ENCODE measurements around the gene SLC7A7. TPM values are rescaled to one million over a fixed set of nuclear protein-coding genes. Genes with fewer than 3 reads are reported as not detected.

The SLC7A7 gene
- total RNA-seq, 1 experiment from 2014 or later = 5.7 TPM

Other genes starting within 250 kb of the SLC7A7 start
- 218 and 306 TPM in 2 replicates for gene DAD1, start 226.2 kb downstream of the SLC7A7 start, total RNA-seq (2014; rRNA removed; shearing (Covaris generic))
- 28.4 and 29.6 TPM in 2 replicates for gene ABHD4, start 217.1 kb downstream of the SLC7A7 start, total RNA-seq (2014; rRNA removed; shearing (Covaris generic))
- gene OR6J1, start 171.1 kb downstream of the SLC7A7 start, total RNA-seq (2014; rRNA removed; shearing (Covaris generic)) = not detected in 2 replicates
- 192 and 227 TPM in 2 replicates for gene OXA1L, start 48.7 kb downstream of the SLC7A7 start, total RNA-seq (2014; rRNA removed; shearing (Covaris generic))
- gene MRPL52, start 14.5 kb upstream of the SLC7A7 start, total RNA-seq (2014; rRNA removed; shearing (Covaris generic)) = 80.8 and 86.6 TPM in 2 replicates
- 54.6 and 79.8 TPM in 2 replicates for gene MMP14, start 21.1 kb upstream of the SLC7A7 start, total RNA-seq (2014; rRNA removed; shearing (Covaris generic))
- 9.5 and 19.3 TPM in 2 replicates for gene LRP10, start 56.3 kb upstream of the SLC7A7 start, total RNA-seq (2014; rRNA removed; shearing (Covaris generic))
- gene REM2, start 67.8 kb upstream of the SLC7A7 start, total RNA-seq (2014; rRNA removed; shearing (Covaris generic)) = 0.33 and 0.73 TPM in 2 replicates
- gene RBM23, start 103.7 kb upstream of the SLC7A7 start, total RNA-seq (2014; rRNA removed; shearing (Covaris generic)) = 41.9 and 45.0 TPM in 2 replicates
- 86.7 and 114 TPM in 2 replicates for gene PRMT5, start 113.9 kb upstream of the SLC7A7 start, total RNA-seq (2014; rRNA removed; shearing (Covaris generic))
- gene HAUS4, start 141.7 kb upstream of the SLC7A7 start, total RNA-seq (2014; rRNA removed; shearing (Covaris generic)) = 96.5 and 104 TPM in 2 replicates
- 27.0 and 27.5 TPM in 2 replicates for gene AJUBA, start 167.1 kb upstream of the SLC7A7 start, total RNA-seq (2014; rRNA removed; shearing (Covaris generic))
- 13.2 and 16.9 TPM in 2 replicates for gene C14orf93, start 194.7 kb upstream of the SLC7A7 start, total RNA-seq (2014; rRNA removed; shearing (Covaris generic))
- gene PSMB5, start 219.5 kb upstream of the SLC7A7 start, total RNA-seq (2014; rRNA removed; shearing (Covaris generic)) = 262 and 328 TPM in 2 replicates
- gene PSMB11, start 226.8 kb upstream of the SLC7A7 start, total RNA-seq (2014; rRNA removed; shearing (Covaris generic)) = not detected in 2 replicates
- 9.7 and 12.3 TPM in 2 replicates for gene CDH24, start 242.1 kb upstream of the SLC7A7 start, total RNA-seq (2014; rRNA removed; shearing (Covaris generic))

Measured in H7 (cell line).